HFF-Myc (cell line): ENCODE results near the gene HEG1.
A peak's percentile ranks its signal among the peaks of the same experiment; 100 is the strongest.

ENCODE experiments used
- DNase-seq: peaks from one replicate; pipeline ENCODE4 v3.0.0-alpha.2; 2011; ENCODE audit warnings: low read depth; ENCODE audit errors: extremely low read depth
- H3K4me3 ChIP-seq: replicated peaks from 2 replicates; pipeline ENCODE4 v1.5.1; 2011; ENCODE audit warnings: low read depth, mild to moderate bottlenecking, control low read depth, low read length
- CTCF ChIP-seq: IDR thresholded peaks from 2 replicates; pipeline ENCODE4 v1.5.1; 2012; ENCODE audit warnings: mild to moderate bottlenecking, low read depth, low read length, control low read depth; ENCODE audit errors: missing control alignments

HEG1 gene

GRCh38 chr3:125054449-125055329 lies 1.1 kb downstream of the HEG1 start:
- TF ChIP-seq CTCF = no peak
- no peak for DNase-seq
- peak overlapping the region; percentile 67 for H3K4me3 ChIP-seq

GRCh38 chr3:125054062-125054448 lies 1.7 kb downstream of the HEG1 start:
- H3K4me3 ChIP-seq = peak overlapping the region; percentile 67
- no peak for TF ChIP-seq CTCF
- no peak for DNase-seq

GRCh38 chr3:125053304-125053699 lies 2.5 kb downstream of the HEG1 start:
- no peak for DNase-seq
- TF ChIP-seq CTCF = no peak
- peak overlapping the region; percentile 67 for H3K4me3 ChIP-seq

- no peak for DNase-seq
- no peak for TF ChIP-seq CTCF
- peak overlapping the region; percentile 31 for H3K4me3 ChIP-seq
Measured at GRCh38 chr3:125052624-125053303, 3.0 kb downstream of the HEG1 start.

GRCh38 chr3:125051715-125052581 lies 3.8 kb downstream of the HEG1 start:
- peak overlapping the region; percentile 31 for H3K4me3 ChIP-seq
- no peak for TF ChIP-seq CTCF
- DNase-seq = no peak

GRCh38 chr3:125051205-125051604 lies 4.6 kb downstream of the HEG1 start:
- 0 out of 2 replicates have a peak overlapping the region, but pooled peaks have one; percentile 31 for H3K4me3 ChIP-seq
- no peak for DNase-seq
- no peak for TF ChIP-seq CTCF
